Activated T-helper 17 cell treated with anti-CD3 and anti-CD28 coated beads, Interleukin-2, amount 50 U/mL, for 72 hours (primary cell): ENCODE results near the gene CLPSL2. TPM values are rescaled to one million over a fixed set of nuclear protein-coding genes. Genes with fewer than 3 reads are reported as not detected.

Experiments
- ATAC-seq: fragments of 150-1000 bp; cut with Tn5 transposase; replicated peaks from 2 replicates; pipeline ENCODE4 v1.10.0; 2021; ENCODE audit warnings: mild to moderate bottlenecking, moderate library complexity
- H3K27ac Mint-ChIP-seq: one replicate; pipeline ENCODE4 v1.8.0; 2022; ENCODE audit warnings: mixed read lengths
- H3K27me3 Mint-ChIP-seq: one replicate; pipeline ENCODE4 v1.8.0; 2022; ENCODE audit warnings: mixed read lengths
- H3K36me3 Mint-ChIP-seq: one replicate; pipeline ENCODE4 v1.8.0; 2022; ENCODE audit warnings: low read depth, mild to moderate bottlenecking, mixed read lengths
- H3K4me1 Mint-ChIP-seq: one replicate; pipeline ENCODE4 v1.8.0; 2022; ENCODE audit warnings: mixed read lengths
- H3K4me3 Mint-ChIP-seq: one replicate; pipeline ENCODE4 v1.8.0; 2022; ENCODE audit warnings: mild to moderate bottlenecking, mixed read lengths
- H3K9me3 Mint-ChIP-seq: one replicate; pipeline ENCODE4 v1.8.0; 2022; ENCODE audit warnings: mixed read lengths
- total RNA-seq, 2 donors: library from RNA; stranded (reverse); gene quantifications; one replicate each; pipeline ENCODE4 v1.2.3, GENCODE V29; 2022

Gene CLPSL2
- total RNA-seq, 2 donors from 2014 or later: not detected

DNA sequence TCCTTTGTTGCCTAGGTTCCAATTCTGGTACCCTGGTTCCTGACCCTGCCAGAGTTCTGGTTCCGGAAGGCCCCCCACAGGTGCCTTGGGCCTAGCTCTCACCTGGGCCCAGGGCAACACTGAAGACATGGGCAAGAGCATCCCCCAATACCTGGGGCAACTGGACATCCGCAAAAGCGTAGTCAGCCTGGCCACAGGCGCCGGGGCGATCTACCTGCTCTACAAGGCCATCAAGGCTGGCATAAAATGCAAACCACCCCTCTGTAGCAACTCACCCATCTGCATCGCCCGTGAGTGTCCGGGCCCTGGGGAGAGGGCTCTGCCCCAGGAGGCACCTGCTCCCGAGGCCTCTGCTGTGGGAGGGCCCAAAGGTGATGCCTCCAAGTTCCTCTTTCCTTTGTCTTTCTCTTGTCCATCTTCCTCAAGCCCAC lies 39.4 kb upstream of the CLPSL2 start, which contains the start of gene ARMC12:
Gene ARMC12 (plus strand): TSS at position 51 of the 431 bp plus-strand sequence. CDS start 77 bp downstream, at position 128.
- ATAC-seq: no peak
- Mint-ChIP-seq H3K9me3 (no peaks in the 10 kb centered on the region), H3K4me1 (peaks cover 17% of the 10 kb centered on the region), H3K36me3 (no peaks in the 10 kb centered on the region), H3K27me3 (no peaks in the 10 kb centered on the region), H3K27ac (peak within 1 kb of the TSS; percentile 74), H3K4me3 (peak within 1 kb of the TSS; percentile 34)

DNA sequence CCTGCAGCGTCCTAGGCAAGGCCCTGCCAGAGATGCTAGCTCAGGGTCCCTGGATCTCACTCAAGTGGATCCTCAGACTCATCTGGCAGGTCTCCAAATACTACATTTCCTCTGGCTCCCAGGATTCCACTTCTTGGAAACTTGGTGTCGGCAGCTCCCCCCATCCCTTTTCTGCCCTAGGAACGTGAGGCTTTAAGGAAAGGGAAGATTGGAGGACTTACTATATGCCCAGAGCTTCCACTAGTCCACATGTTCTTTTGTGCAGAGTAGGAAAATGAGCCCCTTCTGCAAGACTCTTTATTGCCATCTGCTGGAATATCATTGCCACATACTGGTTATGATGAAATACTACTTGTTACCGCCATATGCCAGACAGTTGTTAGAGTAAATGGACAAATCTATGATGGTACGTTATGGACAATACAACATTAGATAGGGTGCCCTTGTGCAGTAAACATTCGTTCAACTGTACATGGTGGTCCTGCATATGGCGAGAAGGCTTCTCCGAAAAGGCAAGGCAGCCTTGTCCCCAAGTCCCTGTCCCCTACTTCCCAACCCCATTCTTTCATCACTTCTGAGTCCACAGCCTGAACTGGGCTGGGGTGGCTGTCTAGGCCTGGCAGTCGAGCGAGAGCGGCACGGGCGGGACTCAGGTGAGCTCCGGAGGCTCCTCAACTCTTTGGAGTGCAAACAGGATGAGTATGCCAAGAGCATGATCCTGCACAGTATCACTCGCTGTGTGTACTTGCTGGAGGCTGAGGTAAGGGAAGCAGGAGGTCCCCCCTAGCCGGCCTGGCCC lies 38.8 kb upstream of the CLPSL2 start:
- Mint-ChIP-seq H3K27me3 (no peaks in the 10 kb centered on the region), H3K9me3 (no peaks in the 10 kb centered on the region), H3K27ac (peak overlapping the region; percentile 74), H3K36me3 (no peaks in the 10 kb centered on the region), H3K4me3 (peak overlapping the region; percentile 34), H3K4me1 (peaks cover 17% of the 10 kb centered on the region)
- peak; percentile 61 for ATAC-seq

GRCh38 chr6:35739645-35740524 lies 36.5 kb upstream of the CLPSL2 start:
- H3K36me3 Mint-ChIP-seq: no peaks in the 10 kb centered on the region
- ATAC-seq: no peak
- H3K4me1 Mint-ChIP-seq: peaks cover 12% of the 10 kb centered on the region
- no peak overlapping the region for H3K4me3 Mint-ChIP-seq
- no peaks in the 10 kb centered on the region for H3K27me3 Mint-ChIP-seq
- no peaks in the 10 kb centered on the region for H3K9me3 Mint-ChIP-seq
- H3K27ac Mint-ChIP-seq: peak overlapping the region; percentile 9

DNA sequence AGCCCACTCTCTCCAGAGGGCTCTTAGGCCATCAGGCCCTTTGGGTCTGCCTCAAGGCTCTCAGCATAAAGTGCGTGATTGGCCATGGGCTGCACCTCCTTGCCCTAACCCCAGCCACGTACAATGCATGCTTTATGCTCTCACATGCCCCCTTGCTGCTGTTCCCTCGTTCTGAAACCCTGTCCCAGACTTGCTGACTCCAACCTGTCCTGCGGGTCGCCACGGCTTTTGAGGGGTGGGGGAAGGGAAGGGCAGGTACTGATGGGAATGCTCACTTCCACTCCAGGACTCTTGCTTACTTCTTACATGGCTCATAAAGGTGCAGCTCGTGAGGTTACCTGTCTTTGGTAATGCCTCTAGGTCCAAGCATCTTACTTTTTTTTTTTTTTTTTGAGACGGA lies 33.6 kb upstream of the CLPSL2 start:
- H3K27ac Mint-ChIP-seq: no peak overlapping the region
- H3K27me3 Mint-ChIP-seq: peaks cover 6% of the 10 kb centered on the region
- no peaks in the 10 kb centered on the region for H3K36me3 Mint-ChIP-seq
- peaks cover 4% of the 10 kb centered on the region for H3K9me3 Mint-ChIP-seq
- no peaks in the 10 kb centered on the region for H3K4me1 Mint-ChIP-seq
- no peak overlapping the region for H3K4me3 Mint-ChIP-seq
- ATAC-seq: no peak

DNA sequence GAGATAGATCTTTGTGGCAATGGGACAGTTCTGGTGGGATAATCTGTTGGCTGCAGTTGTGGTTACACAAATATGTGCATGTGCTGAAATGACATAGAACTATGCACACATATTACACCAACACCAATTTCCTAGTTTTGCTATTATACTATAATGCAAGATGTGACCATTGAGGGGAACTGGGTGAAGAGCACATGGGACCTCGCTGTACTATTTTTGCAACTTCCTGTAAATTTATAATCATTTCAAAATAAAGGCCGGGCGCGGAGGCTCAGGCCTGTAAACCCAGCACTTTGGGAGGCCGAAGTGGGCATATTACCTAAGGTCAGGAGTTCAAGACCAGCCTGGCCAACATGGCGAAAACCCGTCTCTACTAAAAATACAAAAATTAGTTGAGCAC lies 30.9 kb upstream of the CLPSL2 start:
- no peak for ATAC-seq
- Mint-ChIP-seq H3K27ac (no peak overlapping the region), H3K4me3 (no peak overlapping the region), H3K36me3 (no peaks in the 10 kb centered on the region), H3K27me3 (peaks cover 6% of the 10 kb centered on the region), H3K9me3 (peaks cover 4% of the 10 kb centered on the region), H3K4me1 (no peaks in the 10 kb centered on the region)

DNA sequence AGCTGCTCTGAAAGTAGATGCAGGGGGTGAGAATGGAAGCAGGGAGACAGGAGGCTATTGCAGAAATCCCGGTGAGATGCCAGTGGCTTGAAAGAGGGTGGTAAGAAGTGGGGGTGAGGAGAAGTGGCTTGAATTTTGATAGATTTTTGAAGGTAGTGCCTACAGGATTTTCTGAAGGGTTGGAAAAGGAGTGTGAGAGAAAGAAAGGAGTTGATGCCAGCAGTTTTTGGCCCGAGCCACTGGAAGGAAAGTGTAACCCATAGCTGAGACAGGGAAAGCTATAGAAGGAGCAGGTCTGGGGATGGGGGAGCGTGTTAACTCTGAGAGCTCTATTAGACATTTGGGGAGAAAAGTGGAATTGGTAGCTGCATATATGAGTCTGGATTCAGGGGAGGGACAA lies 29.9 kb upstream of the CLPSL2 start:
- H3K4me1 Mint-ChIP-seq: peaks cover 2% of the 10 kb centered on the region
- H3K9me3 Mint-ChIP-seq: peaks cover 4% of the 10 kb centered on the region
- peak overlapping the region; percentile 10 for H3K27ac Mint-ChIP-seq
- peaks cover 6% of the 10 kb centered on the region for H3K27me3 Mint-ChIP-seq
- no peaks in the 10 kb centered on the region for H3K36me3 Mint-ChIP-seq
- ATAC-seq: no peak
- no peak overlapping the region for H3K4me3 Mint-ChIP-seq

DNA sequence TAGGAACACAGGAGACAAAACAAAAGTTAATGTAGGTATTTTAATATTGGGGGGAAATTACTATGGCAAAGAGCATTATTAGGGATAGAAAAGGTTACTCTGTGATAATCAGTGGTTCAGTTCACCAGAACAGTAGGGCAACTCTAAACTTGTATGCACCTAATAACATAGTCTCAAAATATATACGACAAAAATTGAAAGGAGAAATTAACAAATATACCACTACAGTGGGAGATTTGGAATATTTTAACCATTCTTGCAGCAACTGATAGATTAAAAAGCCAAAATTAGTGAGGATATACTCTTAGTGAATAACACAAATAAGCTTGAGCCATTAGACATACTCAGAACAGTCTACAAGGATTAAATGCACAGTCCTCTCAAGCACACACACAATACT lies 28.5 kb upstream of the CLPSL2 start:
- peaks cover 8% of the 10 kb centered on the region for H3K27me3 Mint-ChIP-seq
- H3K9me3 Mint-ChIP-seq: peaks cover 4% of the 10 kb centered on the region
- H3K27ac Mint-ChIP-seq: no peak overlapping the region
- H3K36me3 Mint-ChIP-seq: no peaks in the 10 kb centered on the region
- ATAC-seq: no peak
- no peak overlapping the region for H3K4me3 Mint-ChIP-seq
- peaks cover 6% of the 10 kb centered on the region for H3K4me1 Mint-ChIP-seq

- Mint-ChIP-seq H3K4me1 (peaks cover 6% of the 10 kb centered on the region), H3K4me3 (peak overlapping the region; percentile 10), H3K36me3 (no peaks in the 10 kb centered on the region), H3K27me3 (peaks cover 8% of the 10 kb centered on the region), H3K27ac (no peak overlapping the region), H3K9me3 (peaks cover 4% of the 10 kb centered on the region)
- ATAC-seq: peak; percentile 76
Observed at GRCh38 chr6:35750557-35750956, 25.8 kb upstream of the CLPSL2 start.

DNA sequence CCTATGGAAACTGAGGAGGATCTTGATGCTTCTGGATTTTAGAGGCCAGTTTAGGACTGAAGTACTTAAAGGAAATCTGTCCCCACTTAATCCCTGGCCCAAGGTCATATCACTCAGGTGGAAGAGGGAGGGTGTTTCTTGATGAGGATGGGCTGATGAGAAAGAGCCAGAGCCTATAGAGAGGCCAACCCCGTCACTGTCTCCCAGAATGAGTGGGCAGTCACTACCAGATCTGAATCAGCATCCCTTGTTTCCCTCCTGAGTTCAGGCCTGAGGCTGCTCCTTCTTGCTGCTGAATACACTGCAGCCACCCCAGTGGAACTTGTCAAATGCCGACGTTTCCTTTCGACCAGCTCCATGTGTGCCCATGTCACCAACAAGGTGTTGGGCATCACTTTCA lies 24.8 kb upstream of the CLPSL2 start:
- H3K4me1 Mint-ChIP-seq: peaks cover 6% of the 10 kb centered on the region
- H3K27me3 Mint-ChIP-seq: peaks cover 6% of the 10 kb centered on the region
- peak overlapping the region; percentile 37 for H3K4me3 Mint-ChIP-seq
- peak; percentile 96 for ATAC-seq
- peaks cover 4% of the 10 kb centered on the region for H3K9me3 Mint-ChIP-seq
- peak overlapping the region; percentile 34 for H3K27ac Mint-ChIP-seq
- H3K36me3 Mint-ChIP-seq: no peaks in the 10 kb centered on the region

GRCh38 chr6:35752330-35752729 lies 24.1 kb upstream of the CLPSL2 start:
- no peak for ATAC-seq
- Mint-ChIP-seq H3K36me3 (no peaks in the 10 kb centered on the region), H3K4me1 (peaks cover 6% of the 10 kb centered on the region), H3K27me3 (peaks cover 2% of the 10 kb centered on the region), H3K4me3 (peak overlapping the region; percentile 37), H3K9me3 (peaks cover 4% of the 10 kb centered on the region), H3K27ac (no peak overlapping the region)

DNA sequence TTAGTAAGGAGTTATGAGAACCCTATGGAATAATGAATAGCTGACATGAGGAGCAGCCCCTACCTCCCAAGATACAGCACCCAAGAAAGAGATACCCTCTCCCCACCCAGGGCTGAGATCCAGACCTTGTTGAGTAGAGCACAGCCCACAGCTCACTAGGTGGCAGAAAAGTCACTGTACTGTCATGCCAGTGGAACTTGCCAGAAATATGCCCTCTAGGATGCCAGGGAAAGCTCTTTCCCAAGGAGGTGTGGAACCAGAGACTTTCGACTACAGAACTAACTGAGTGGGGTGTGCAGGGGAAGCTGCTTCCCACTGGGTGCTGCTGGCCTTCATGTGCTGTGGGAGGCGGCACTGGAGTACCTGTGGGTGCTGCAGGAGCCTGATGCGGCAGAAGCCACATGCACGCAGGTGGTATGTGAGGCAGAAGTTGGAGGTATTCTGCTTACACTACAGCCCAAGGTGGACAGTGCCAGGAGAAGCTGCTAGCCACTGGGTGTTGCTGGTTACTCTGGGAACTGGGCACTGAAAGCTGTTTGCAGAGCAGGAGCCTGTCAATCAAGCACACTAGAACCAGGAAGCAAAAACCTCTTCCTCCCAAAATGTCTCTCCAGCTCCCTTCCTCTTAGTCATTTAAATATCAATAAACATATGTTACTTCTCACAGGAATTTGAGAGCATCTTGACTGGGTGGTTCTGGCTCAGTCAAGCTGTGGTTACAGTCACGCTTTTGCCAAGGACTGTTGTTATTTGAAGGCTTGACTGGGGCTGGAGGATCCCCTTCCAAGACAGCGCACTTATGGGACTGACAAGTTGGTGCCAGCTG lies 21.7 kb upstream of the CLPSL2 start:
- Mint-ChIP-seq H3K27me3 (peaks cover 11% of the 10 kb centered on the region), H3K27ac (peak overlapping the region; percentile 43), H3K4me3 (no peak overlapping the region), H3K4me1 (peaks cover 6% of the 10 kb centered on the region), H3K9me3 (no peaks in the 10 kb centered on the region), H3K36me3 (no peaks in the 10 kb centered on the region)
- no peak for ATAC-seq

DNA sequence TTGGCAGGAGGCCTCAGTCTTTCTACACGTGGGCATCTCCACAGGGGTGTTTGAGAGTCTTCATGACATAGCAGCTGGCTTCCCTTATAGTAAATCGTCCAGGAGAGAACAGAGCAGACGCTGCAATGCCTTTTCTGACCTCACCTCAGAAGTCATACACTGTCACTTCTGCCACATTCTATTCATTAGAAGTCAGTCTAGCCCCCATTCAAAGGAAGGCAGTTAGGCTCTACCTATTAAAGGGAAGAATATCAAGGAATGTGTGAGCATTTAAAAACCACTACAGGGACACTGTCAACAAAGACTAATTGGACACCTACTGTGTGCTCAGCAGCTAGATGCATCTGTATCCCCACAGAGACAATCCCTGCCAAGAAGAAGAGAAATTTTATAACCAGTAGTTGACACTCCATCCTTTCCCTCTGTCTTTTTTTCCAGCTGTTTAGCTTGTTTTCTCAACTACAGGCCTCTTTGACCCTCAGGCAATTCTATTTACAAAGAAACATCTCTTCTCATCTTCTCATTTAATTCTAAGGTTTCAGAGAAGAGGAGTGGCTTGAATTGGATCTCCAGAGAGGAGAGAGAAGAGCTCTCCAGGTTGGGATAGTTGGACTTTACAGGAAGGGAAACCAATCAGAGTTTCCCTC lies 21.0 kb upstream of the CLPSL2 start:
- Mint-ChIP-seq H3K27ac (peak overlapping the region; percentile 43), H3K27me3 (peaks cover 16% of the 10 kb centered on the region), H3K9me3 (no peaks in the 10 kb centered on the region), H3K4me1 (peaks cover 6% of the 10 kb centered on the region), H3K36me3 (no peaks in the 10 kb centered on the region), H3K4me3 (no peak overlapping the region)
- no peak for ATAC-seq

DNA sequence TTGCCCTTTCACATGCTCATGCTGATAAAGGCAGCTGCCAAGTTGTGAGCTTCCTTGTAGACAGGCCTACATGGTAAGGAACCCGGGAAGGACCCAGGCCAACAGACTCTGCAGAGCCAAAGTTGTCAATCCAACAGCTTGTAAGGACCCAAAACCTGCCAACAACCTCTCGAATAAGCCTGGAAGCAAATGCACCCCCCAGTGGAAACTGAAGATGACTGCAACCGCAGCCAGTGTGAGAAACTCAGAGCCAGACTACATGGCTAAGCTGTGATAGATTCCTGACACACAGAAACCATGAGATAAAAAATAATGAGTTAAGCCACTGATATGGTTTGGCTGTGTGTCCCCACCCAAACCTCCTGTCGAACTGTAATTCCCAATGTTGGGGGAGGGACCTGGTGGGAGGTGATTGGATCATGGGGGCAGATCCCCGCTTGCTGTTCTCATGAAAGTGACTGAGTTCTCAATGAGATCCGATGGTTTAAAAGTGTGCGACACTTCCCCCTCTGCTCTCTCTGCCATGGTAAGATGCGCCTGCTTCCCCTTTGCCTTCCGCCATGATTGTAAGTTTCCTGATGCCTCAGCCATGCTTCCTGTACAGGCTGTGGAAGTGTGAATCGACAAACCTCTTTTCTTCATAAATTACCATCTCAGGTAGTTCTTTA lies 18.8 kb upstream of the CLPSL2 start:
- no peaks in the 10 kb centered on the region for H3K4me1 Mint-ChIP-seq
- H3K27me3 Mint-ChIP-seq: peaks cover 27% of the 10 kb centered on the region
- no peak overlapping the region for H3K27ac Mint-ChIP-seq
- no peaks in the 10 kb centered on the region for H3K9me3 Mint-ChIP-seq
- ATAC-seq: no peak
- no peaks in the 10 kb centered on the region for H3K36me3 Mint-ChIP-seq
- no peak overlapping the region for H3K4me3 Mint-ChIP-seq
